ENCODE data around the gene DNAJC3. TPM values are rescaled to one million over a fixed set of nuclear protein-coding genes. Genes with fewer than 3 reads are reported as not detected.

Gene DNAJC3
- total RNA-seq, 1 donor from 2014 or later, result 32.6 TPM

Small RNAs within 50 kb of the gene (small RNA-seq; reads per million reads assigned to genes)
- gene HMGN1P24, result not detected

Other genes with a start within 250 kb of the DNAJC3 start
- 2.3 TPM for gene CLDN10, start 124.4 kb upstream of the DNAJC3 start, total RNA-seq
- gene DZIP1, start 32.4 kb upstream of the DNAJC3 start, total RNA-seq, result 43.7 TPM

Measured in occipital lobe (tissue), 2 donors.